GM23338 (cell line): ENCODE results near the gene MAN1C1. TPM values are rescaled to one million over a fixed set of nuclear protein-coding genes. Genes with fewer than 3 reads are reported as not detected.

ENCODE experiments used
- ATAC-seq: fragments of 200-7000 bp; cut with Tn5 transposase; 3 replicates; pipeline ENCODE4 v1.9.1; 2020
- DNase-seq: peaks from one replicate; pipeline ENCODE4 v3.0.0-alpha.2; 2015; ENCODE audit warnings: low spot score
- H2AFZ ChIP-seq: fragments of 200-600 bp; sonication (generic); 2 replicates; pipeline ENCODE4 v1.8.0; 2016; ENCODE audit warnings: antibody characterized with exemption, mild to moderate bottlenecking, moderate library complexity
- H3F3A ChIP-seq: fragments of 200-600 bp; sonication (generic); replicated peaks from 2 replicates; pipeline ENCODE4 v1.8.0; 2017; ENCODE audit warnings: antibody characterized with exemption, mixed run types, low read depth
- H3K27ac ChIP-seq: fragments of 200-600 bp; sonication (generic); 2 replicates; pipeline ENCODE4 v1.6.1; 2016; ENCODE audit warnings: low read depth
- H3K27me3 ChIP-seq: fragments of 200-600 bp; sonication (generic); 2 replicates; pipeline ENCODE4 v1.8.0; 2016; ENCODE audit warnings: mild to moderate bottlenecking, mixed run types, moderate library complexity; ENCODE audit not compliant: insufficient read depth
- H3K36me3 ChIP-seq: fragments of 200-600 bp; sonication (generic); 2 replicates; pipeline ENCODE4 v1.8.0; 2016; ENCODE audit warnings: mild to moderate bottlenecking; ENCODE audit not compliant: insufficient read depth
- H3K4me1 ChIP-seq: fragments of 200-600 bp; sonication (generic); 2 replicates; pipeline ENCODE4 v1.8.0; 2016; ENCODE audit warnings: mild to moderate bottlenecking, moderate library complexity; ENCODE audit not compliant: insufficient read depth
- H3K4me2 ChIP-seq: fragments of 200-600 bp; sonication (generic); 2 replicates; pipeline ENCODE4 v1.7.1; 2017; ENCODE audit warnings: mixed run types
- H3K4me3 ChIP-seq: fragments of 200-600 bp; sonication (generic); 2 replicates; pipeline ENCODE4 v1.6.1; 2016; ENCODE audit warnings: mixed run types
- H3K79me2 ChIP-seq: fragments of 200-600 bp; sonication (generic); replicated peaks from 2 replicates; pipeline ENCODE4 v1.8.0; 2017; ENCODE audit warnings: mild to moderate bottlenecking; ENCODE audit not compliant: insufficient read depth
- H3K9me2 ChIP-seq: fragments of 200-600 bp; sonication (generic); 2 replicates; pipeline ENCODE4 v1.8.0; 2017; ENCODE audit not compliant: insufficient read depth
- H4K20me1 ChIP-seq: fragments of 200-600 bp; sonication (generic); replicated peaks from 2 replicates; pipeline ENCODE4 v1.8.0; 2017; ENCODE audit warnings: mild to moderate bottlenecking; ENCODE audit not compliant: insufficient read depth
- H3K27ac Mint-ChIP-seq: 2 replicates; pipeline ENCODE4 v1.8.0; 2020; ENCODE audit warnings: inconsistent platforms, mild to moderate bottlenecking, moderate library complexity, mixed read lengths
- H3K27me3 Mint-ChIP-seq: 3 replicates; pipeline ENCODE4 v1.8.0; 2022; ENCODE audit warnings: low read depth, mild to moderate bottlenecking, moderate library complexity, mixed read lengths, inconsistent platforms; ENCODE audit not compliant: insufficient read depth, poor library complexity
- H3K36me3 Mint-ChIP-seq: 3 replicates; pipeline ENCODE4 v1.8.0; 2021; ENCODE audit warnings: low read depth, mild to moderate bottlenecking, inconsistent platforms, moderate library complexity, mixed read lengths
- H3K4me1 Mint-ChIP-seq: 3 replicates; pipeline ENCODE4 v1.8.0; 2020; ENCODE audit warnings: mild to moderate bottlenecking, inconsistent platforms, mixed read lengths
- H3K4me3 Mint-ChIP-seq: 3 replicates; pipeline ENCODE4 v1.8.0; 2021; ENCODE audit warnings: moderate library complexity, mild to moderate bottlenecking, inconsistent platforms, mixed read lengths
- H3K9me3 Mint-ChIP-seq: 3 replicates; pipeline ENCODE4 v1.8.0; 2020; ENCODE audit warnings: moderate library complexity, mild to moderate bottlenecking, inconsistent platforms, mixed read lengths
- CREB1 ChIP-seq: fragments of 250-450 bp; sonication (Bioruptor Pico); IDR thresholded peaks from 2 replicates; pipeline ENCODE4 v1.5.0; 2020; ENCODE audit warnings: low read depth, mild to moderate bottlenecking, moderate library complexity
- EZH2phosphoT487 ChIP-seq: fragments of 200-600 bp; sonication (generic); IDR thresholded peaks from one replicate; pipeline ENCODE4 v1.8.1; 2018; ENCODE audit warnings: antibody characterized with exemption; ENCODE audit not compliant: unreplicated experiment
- JUNB ChIP-seq: IDR thresholded peaks from one replicate; pipeline ENCODE4 v1.6.1; 2016; ENCODE audit warnings: antibody characterized with exemption; ENCODE audit not compliant: unreplicated experiment
- NANOG ChIP-seq: IDR thresholded peaks from 2 replicates; pipeline ENCODE4 v1.6.1; 2016; ENCODE audit warnings: antibody characterized with exemption, borderline replicate concordance
- ZNF114 ChIP-seq: fragments of 250-450 bp; sonication (Bioruptor Pico); IDR thresholded peaks from 2 replicates; pipeline ENCODE4 v1.5.0; 2020; ENCODE audit warnings: mild to moderate bottlenecking, moderate library complexity
- ZNF331 ChIP-seq: fragments of 250-450 bp; sonication (Bioruptor Pico); IDR thresholded peaks from 2 replicates; pipeline ENCODE4 v1.5.0; 2020; ENCODE audit warnings: low read depth, mild to moderate bottlenecking, moderate library complexity
- ZNF462 ChIP-seq: fragments of 250-450 bp; sonication (Bioruptor Pico); IDR thresholded peaks from 2 replicates; pipeline ENCODE4 v1.5.0; 2020; ENCODE audit warnings: mild to moderate bottlenecking, moderate library complexity
- polyA plus RNA-seq: library from polyadenylated mRNA; unstranded; fragments of >200 nt; fragmentation: Nextera tagmentation; extraction: Ambion mirVana; gene quantifications from 2 replicates; pipeline ENCODE4 v1.2.1, GENCODE V29; 2016
- total RNA-seq: library from RNA; depleted of rRNA; stranded (reverse); fragments of >200 nt; shearing (Covaris generic); gene quantifications from 2 replicates; pipeline ENCODE4 v1.2.3, GENCODE V29; 2014

Gene MAN1C1
- total and polyA plus RNA-seq, 2 experiments from 2014 or later = 5.4 to 13.6 TPM

DNA sequence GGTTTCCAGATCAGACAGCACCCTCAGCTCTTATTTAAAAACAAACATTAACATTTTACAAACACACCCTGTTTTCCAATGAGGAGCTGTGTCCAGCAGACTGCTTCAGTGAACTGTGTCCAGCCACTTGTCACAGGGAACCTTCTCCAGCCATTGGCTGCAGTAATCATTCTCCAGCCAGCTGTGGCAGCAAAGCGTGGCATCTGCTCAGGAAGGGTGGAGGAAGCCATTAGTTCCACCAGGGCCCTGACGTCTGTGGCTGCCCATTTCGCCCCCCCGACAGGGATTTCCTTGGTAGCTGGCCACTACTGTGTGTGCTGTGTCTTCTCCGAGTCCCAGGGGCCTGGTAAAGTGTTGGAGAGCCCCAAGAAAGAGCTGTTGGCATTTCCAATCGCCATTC is 120.5 kb downstream of the MAN1C1 start (continued):
- TF ChIP-seq ZNF462 (CRISPR knock-in tag) = no peak
- no peak for TF ChIP-seq ZNF331

- Histone ChIP-seq H3K27ac (no peak overlapping the region), H3K9me2 (no peaks in the 10 kb centered on the region), H3K4me3 (no peak overlapping the region), H3F3A (no peaks in the 10 kb centered on the region), H3K4me2 (no peak overlapping the region), H3K36me3 (no peaks in the 10 kb centered on the region), H3K4me1 (no peaks in the 10 kb centered on the region), H2AFZ (no peak overlapping the region), H3K27me3 (no peaks in the 10 kb centered on the region), H4K20me1 (no peaks in the 10 kb centered on the region), H3K79me2 (no peaks in the 10 kb centered on the region)
- Mint-ChIP-seq H3K27me3 (peaks cover 11% of the 10 kb centered on the region), H3K9me3 (no peaks in the 10 kb centered on the region), H3K27ac (no peak overlapping the region), H3K4me3 (no peak overlapping the region), H3K4me1 (peaks cover 3% of the 10 kb centered on the region; the same call in 1 of the 3 replicates), H3K36me3 (no peaks in the 10 kb centered on the region; the same call in 2 of the 3 replicates)
- no peak for TF ChIP-seq ZNF331
- no peak for TF ChIP-seq NANOG
- TF ChIP-seq ZNF114 (CRISPR knock-in tag) = no peak
- TF ChIP-seq CREB1 (CRISPR knock-in tag) = no peak
- no peak for TF ChIP-seq EZH2phosphoT487
- no peak for TF ChIP-seq JUNB
- no peak for DNase-seq
- ATAC-seq = no peak
These were observed 121.9 kb downstream of the MAN1C1 start for GRCh38 chr1:25738499-25738898.
